ENCODE measurements around the gene KIAA0040.

Gene KIAA0040

DNA sequence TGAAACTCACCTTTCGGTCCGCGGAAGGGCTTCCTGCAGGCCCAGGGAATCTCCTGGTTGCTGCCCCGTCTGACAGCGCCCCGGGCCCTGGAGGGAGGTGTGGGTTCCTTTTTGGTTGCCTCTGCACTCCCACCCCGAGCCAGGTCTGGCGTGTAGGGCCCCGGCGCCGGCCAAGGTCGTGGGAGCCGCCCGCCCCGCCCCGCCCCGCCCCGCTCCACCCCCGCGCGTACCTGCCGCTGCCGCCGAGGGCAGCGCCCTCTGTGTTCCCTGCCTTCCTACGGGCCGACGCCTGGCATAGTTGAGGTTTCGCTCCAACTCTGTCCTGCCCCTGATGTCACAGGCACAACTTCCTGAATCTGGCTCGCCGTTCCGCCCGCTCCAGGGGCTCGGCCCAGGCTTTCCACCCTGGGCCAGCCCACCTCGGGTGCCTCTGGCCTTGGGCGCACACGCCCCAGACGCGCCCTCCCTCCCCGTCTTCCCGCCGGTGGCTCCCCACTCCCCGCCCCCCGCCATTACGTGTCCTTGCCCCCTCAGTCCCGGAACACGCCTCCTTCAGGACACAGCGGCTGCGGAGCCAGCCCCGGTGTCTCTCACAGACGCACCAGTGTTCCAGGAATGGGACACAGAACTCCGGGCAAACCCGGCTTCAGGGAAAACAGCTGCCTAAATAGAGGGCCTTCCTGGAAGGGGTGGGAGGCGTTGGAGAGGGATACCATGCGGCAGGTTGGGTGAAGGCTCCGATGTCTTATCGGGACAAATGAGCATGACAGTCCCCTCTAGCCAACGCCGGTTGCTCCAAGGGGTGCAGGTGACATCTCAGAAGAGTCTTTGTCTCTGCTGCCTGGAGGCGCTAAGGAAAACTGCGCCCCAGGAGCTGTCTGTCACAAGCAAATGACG lies at the start of gene KIAA0040:
Gene KIAA0040 (minus strand): TSS at position 147 of the 897 bp plus-strand sequence. CDS start 31,763 bp downstream, outside the sequence.
- H3K27me3 Mint-ChIP-seq, result no peaks in the 10 kb centered on the region
- H3K4me1 Mint-ChIP-seq, result peaks cover 62% of the 10 kb centered on the region
- peaks cover 24% of the 10 kb centered on the region for H3K36me3 Mint-ChIP-seq
- peak; percentile 53 for ATAC-seq (ENCODE audit: low read depth)
- no peaks in the 10 kb centered on the region for H3K9me3 Mint-ChIP-seq
- DNase-seq (ENCODE audit: low spot score in 2 of 2), result peak; percentile 37 to 53
- H3K4me3 Mint-ChIP-seq, result peak within 1 kb of the TSS; percentile 99
- peak within 1 kb of the TSS; percentile 88 for H3K27ac Mint-ChIP-seq

DNA sequence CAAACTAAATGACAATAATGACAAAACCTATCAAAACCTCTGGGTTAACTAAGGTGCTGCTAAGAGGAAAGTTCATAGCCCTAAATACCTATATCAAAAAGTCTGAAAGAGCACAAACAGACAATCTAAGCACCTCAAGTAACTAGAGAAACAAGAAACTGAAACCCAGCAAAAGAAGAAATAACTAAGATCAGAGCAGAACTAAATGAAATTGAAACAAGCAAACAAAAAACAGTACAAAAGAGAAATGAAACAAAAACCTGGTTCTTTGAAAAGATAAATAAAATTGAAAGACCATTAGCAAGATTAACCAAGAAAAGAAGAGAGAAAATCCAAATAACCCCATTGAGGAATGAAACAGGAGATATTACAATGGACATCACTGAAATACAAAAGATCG lies 44.8 kb upstream of the KIAA0040 start:
- ATAC-seq (ENCODE audit: low read depth) (peak; percentile 91), DNase-seq (ENCODE audit: low spot score in 2 of 2) (peak in 1 of 2 donors; percentile 7)
- peak overlapping the region; percentile 16 for H3K27ac Mint-ChIP-seq
- peaks cover 39% of the 10 kb centered on the region for H3K4me1 Mint-ChIP-seq
- no peaks in the 10 kb centered on the region for H3K27me3 Mint-ChIP-seq
- peak overlapping the region; percentile 48 for H3K4me3 Mint-ChIP-seq
- H3K36me3 Mint-ChIP-seq, result peaks cover 11% of the 10 kb centered on the region
- peaks cover 13% of the 10 kb centered on the region for H3K9me3 Mint-ChIP-seq

DNA sequence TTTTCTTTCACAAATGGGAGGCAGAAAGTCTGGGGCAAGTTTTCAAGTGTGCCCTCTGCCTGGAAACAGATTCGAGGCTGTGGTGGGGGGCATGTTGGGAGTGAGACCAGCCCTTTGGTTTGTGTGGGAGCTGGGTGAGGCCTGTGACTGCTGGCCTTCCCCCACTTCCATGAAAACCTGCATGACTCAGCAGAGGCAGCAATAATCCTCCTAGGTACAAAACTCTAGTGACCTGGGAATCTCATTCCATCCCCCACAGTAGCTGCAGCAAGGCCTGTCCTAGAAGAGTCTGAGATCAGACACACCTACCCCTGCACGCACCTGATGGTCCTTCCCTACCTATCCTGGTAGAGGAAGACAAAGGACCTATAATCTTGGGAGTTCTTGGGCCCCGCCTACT lies 42.1 kb upstream of the KIAA0040 start:
- ATAC-seq (ENCODE audit: low read depth), result no peak
- H3K27ac Mint-ChIP-seq, result no peak overlapping the region
- no peaks in the 10 kb centered on the region for H3K27me3 Mint-ChIP-seq
- no peak for DNase-seq (ENCODE audit: low spot score in 2 of 2)
- H3K36me3 Mint-ChIP-seq, result peaks cover 11% of the 10 kb centered on the region
- peaks cover 9% of the 10 kb centered on the region for H3K9me3 Mint-ChIP-seq
- H3K4me1 Mint-ChIP-seq, result peaks cover 40% of the 10 kb centered on the region
- H3K4me3 Mint-ChIP-seq, result no peak overlapping the region

GRCh38 chr1:175232335-175232734 lies 39.8 kb upstream of the KIAA0040 start:
- no peak overlapping the region for H3K4me3 Mint-ChIP-seq
- H3K9me3 Mint-ChIP-seq, result peaks cover 8% of the 10 kb centered on the region
- peaks cover 11% of the 10 kb centered on the region for H3K36me3 Mint-ChIP-seq
- ATAC-seq (ENCODE audit: low read depth) (no peak), DNase-seq (ENCODE audit: low spot score in 2 of 2) (no peak)
- H3K27me3 Mint-ChIP-seq, result no peaks in the 10 kb centered on the region
- H3K4me1 Mint-ChIP-seq, result peaks cover 49% of the 10 kb centered on the region
- H3K27ac Mint-ChIP-seq, result no peak overlapping the region

DNA sequence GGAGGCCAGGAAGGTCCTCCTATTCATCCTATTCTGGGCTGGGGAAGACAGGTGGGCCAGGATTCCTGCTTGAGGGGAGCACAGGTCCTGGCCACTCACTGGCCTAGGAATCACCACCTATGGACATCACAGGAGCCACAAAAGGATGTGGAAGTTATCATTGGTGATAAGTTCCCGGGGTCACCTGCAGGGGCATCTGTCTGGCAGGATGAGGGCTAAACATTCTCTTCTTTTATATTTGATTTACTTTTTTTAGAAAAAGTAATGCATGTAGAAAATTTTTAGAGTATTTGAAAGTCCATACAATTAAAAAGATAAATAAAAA lies 33.2 kb upstream of the KIAA0040 start:
- peak; percentile 9 for ATAC-seq (ENCODE audit: low read depth)
- Mint-ChIP-seq H3K9me3 (peaks cover 2% of the 10 kb centered on the region), H3K4me3 (peak overlapping the region; percentile 46), H3K36me3 (peaks cover 2% of the 10 kb centered on the region), H3K4me1 (peaks cover 53% of the 10 kb centered on the region), H3K27me3 (no peaks in the 10 kb centered on the region), H3K27ac (peak overlapping the region; percentile 95)
- no peak for DNase-seq (ENCODE audit: low spot score in 2 of 2)

DNA sequence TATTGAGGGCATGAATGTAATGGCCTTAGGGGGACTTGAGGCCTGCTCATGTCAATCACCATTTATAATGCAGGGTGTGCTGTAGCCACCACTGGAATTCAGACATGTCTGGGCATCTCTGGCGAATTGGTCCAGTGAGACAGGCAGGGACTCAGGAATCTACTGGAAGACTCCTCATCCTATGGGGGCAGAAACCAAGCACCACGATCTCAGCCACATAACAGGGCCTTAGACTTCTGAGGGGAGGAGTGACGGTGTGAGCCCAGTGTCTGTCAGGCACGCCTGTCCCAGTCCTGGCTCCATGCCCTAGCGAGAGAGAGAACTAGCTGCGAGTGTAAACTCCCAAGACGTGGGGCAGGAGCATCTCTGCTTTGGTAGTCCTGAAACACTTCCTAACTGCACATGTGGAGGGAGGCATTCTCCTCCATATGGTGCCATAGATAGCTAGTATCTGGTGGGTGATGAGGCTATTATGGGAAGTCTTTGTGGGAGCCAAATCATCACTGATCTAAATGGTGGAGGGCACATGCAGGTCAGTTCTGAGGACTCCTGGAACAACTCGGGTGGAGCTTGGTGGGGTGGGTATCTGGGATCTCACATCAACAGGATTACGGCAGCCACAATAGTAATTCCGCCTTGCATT lies 29.8 kb upstream of the KIAA0040 start:
- Mint-ChIP-seq H3K36me3 (no peaks in the 10 kb centered on the region), H3K4me1 (peaks cover 67% of the 10 kb centered on the region), H3K27me3 (no peaks in the 10 kb centered on the region), H3K9me3 (no peaks in the 10 kb centered on the region), H3K27ac (peak overlapping the region; percentile 9), H3K4me3 (no peak overlapping the region)
- ATAC-seq (ENCODE audit: low read depth) (no peak), DNase-seq (ENCODE audit: low spot score in 2 of 2) (no peak)

DNA sequence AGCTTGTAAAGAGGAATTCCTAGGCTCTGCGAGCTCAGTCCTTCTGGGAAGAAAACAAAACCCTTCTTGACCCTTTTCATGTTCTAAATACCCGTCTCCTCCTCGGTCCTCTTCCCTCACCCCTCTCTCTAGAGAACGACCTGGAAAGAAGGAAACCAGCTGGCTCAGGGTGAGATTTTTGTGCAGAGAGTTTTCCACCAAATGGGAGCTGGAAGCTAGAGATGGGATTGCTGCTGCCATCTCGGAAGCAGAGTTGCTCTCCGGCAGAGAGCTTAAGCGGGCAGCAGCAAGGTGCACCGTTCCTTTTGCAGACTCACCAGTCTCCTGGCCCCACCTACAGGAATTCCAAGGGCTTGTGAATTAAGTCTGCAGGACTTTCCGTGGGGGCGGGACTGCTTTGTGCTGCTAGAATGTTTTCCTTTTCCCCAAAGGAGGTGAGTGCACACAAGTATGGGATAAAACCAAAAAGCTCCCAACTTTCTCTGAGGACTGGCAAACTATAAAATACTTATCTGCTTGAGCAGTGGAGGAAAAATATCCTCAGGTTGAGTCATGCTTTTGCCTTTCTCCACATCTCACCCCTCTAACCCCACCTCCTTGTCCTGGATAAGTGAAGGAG lies 29.1 kb upstream of the KIAA0040 start:
- H3K27ac Mint-ChIP-seq, result peak overlapping the region; percentile 9
- H3K4me1 Mint-ChIP-seq, result peaks cover 63% of the 10 kb centered on the region
- H3K9me3 Mint-ChIP-seq, result no peaks in the 10 kb centered on the region
- H3K36me3 Mint-ChIP-seq, result no peaks in the 10 kb centered on the region
- H3K4me3 Mint-ChIP-seq, result no peak overlapping the region
- H3K27me3 Mint-ChIP-seq, result no peaks in the 10 kb centered on the region
- ATAC-seq (ENCODE audit: low read depth) (no peak), DNase-seq (ENCODE audit: low spot score in 2 of 2) (no peak)

DNA sequence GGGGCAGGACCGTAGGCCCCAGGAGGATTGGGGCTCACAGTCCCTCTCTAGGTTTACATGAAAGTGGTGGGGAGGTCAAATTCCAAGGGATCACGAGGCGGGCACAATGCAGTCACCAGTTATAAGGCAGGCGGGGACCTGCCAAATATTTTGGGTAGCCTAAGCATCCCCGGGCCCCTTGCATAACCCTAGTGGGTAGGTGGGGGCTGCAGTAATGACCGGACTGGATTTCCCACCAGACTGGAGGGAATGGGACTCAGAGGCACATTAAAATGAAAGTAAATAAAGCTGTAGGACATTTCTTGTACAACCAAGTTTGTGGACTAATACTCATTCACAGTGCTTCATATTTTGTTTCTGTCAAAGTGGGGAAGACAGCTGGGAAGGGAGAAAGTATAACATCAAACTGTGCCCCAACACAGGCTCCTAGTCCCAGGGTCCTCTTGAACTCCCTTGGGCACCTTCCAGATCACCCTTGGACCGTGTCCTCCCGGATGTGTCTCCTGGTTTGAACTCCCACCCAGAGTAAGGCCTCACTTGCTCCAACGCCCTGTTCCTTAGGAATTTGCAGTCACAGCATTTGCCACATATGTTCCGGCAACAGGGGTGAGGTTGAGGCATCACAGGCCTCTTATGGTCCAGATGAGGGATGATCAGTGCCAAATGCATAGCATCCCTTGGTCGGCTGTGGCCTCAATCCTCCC lies 28.4 kb upstream of the KIAA0040 start:
- H3K4me3 Mint-ChIP-seq, result no peak overlapping the region
- ATAC-seq (ENCODE audit: low read depth), result no peak
- peaks cover 61% of the 10 kb centered on the region for H3K4me1 Mint-ChIP-seq
- no peak for DNase-seq (ENCODE audit: low spot score in 2 of 2)
- peak overlapping the region; percentile 54 for H3K27ac Mint-ChIP-seq
- no peaks in the 10 kb centered on the region for H3K9me3 Mint-ChIP-seq
- H3K27me3 Mint-ChIP-seq, result no peaks in the 10 kb centered on the region
- no peaks in the 10 kb centered on the region for H3K36me3 Mint-ChIP-seq

DNA sequence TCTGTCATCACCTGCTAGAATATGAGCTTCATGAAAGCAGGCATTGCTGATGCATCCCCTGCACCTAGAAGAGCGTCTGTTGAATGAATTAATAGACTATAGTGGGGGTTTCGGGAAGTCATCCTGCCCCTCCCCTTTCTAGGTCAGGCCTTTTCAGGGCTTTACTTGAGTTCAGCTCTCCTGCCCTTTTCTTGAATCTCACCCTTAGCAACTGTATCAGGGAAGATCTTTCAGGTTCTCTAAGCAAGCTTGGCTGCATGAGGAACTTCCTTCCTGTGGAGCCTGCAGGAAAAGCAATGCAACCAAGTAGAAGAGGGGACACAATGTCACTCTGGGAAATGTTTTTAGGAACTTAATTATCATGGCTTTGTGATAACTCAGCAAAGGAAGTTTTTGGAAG lies 27.2 kb upstream of the KIAA0040 start:
- no peaks in the 10 kb centered on the region for H3K36me3 Mint-ChIP-seq
- peaks cover 50% of the 10 kb centered on the region for H3K4me1 Mint-ChIP-seq
- H3K4me3 Mint-ChIP-seq, result no peak overlapping the region
- ATAC-seq (ENCODE audit: low read depth) (no peak), DNase-seq (ENCODE audit: low spot score in 2 of 2) (no peak)
- H3K27me3 Mint-ChIP-seq, result no peaks in the 10 kb centered on the region
- no peaks in the 10 kb centered on the region for H3K9me3 Mint-ChIP-seq
- H3K27ac Mint-ChIP-seq, result peak overlapping the region; percentile 54

DNA sequence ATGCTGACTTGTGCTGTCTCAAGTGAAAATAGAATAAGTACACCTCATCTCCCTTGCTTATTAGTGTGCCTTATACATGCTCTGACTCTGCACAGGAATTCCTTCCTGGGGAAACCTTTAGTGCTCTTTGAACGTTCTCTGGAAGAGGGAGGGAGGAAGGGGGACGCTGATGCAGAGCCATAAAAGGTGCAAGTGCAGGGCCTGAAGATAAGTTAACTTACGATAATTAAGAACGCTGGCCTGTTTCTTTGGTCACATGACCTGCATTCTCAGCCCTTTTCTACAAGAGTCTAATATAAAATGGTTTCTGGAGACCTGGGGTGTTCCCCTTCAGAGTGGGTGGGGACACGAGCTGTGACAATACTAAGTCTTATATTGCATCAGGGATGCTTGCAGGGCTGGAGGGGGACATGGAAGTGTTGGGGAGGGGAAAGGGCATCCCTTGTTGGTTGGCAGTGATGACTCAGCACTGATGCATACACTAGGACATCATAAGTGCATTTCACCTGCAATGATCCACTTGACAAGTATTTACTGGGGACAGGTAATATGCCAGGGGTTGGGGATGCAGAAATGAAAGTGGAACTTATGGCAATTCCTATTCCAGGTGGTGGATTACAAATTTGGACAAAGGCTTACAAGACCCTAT lies 26.3 kb upstream of the KIAA0040 start:
- peaks cover 42% of the 10 kb centered on the region for H3K4me1 Mint-ChIP-seq
- H3K27ac Mint-ChIP-seq, result peak overlapping the region; percentile 54
- no peak overlapping the region for H3K4me3 Mint-ChIP-seq
- no peak for ATAC-seq (ENCODE audit: low read depth)
- no peaks in the 10 kb centered on the region for H3K27me3 Mint-ChIP-seq
- no peak for DNase-seq (ENCODE audit: low spot score in 2 of 2)
- no peaks in the 10 kb centered on the region for H3K36me3 Mint-ChIP-seq
- H3K9me3 Mint-ChIP-seq, result no peaks in the 10 kb centered on the region

DNA sequence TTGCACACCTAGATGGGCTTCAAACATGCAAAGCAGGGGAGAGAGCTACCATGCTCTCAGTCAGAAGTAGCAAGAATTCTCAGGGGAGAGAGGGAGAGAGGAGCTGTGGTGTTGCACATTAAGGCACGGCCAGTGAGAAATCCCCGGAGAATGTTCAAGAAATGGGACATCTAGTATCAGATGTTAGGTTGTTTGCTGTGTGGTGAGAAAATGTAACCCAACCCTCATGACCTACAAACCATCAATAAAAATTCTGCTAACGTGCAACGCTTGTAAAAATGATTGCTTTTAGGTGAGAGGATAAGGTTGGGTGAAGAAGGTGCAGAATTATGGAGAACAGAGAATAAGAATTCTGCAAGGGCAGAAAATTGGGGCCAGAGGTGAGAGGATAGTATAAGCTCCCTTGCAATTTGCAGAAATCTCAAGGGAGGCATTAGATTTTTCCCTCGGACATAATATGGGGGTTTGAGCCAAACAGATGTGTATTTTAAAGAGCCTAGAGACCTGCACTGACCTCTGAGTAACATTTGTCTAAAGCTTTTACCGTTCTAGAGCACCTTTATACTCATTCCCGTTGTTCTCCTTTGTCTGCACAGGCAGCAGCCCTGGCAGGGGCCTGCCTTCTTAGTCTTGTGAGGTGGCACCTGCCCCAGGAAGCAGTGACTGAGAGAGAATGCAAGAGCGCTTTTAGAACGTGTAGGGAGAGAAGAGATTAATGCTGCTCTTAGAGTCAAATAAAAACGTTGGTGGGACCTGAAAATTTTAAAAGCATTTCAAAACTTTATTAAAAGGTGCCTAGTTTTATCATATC lies 25.4 kb upstream of the KIAA0040 start:
- Mint-ChIP-seq H3K4me3 (peak overlapping the region; percentile 54), H3K4me1 (peaks cover 35% of the 10 kb centered on the region), H3K27me3 (no peaks in the 10 kb centered on the region), H3K9me3 (peaks cover 2% of the 10 kb centered on the region), H3K36me3 (no peaks in the 10 kb centered on the region), H3K27ac (peak overlapping the region; percentile 54)
- peak; percentile 81 for ATAC-seq (ENCODE audit: low read depth)
- DNase-seq (ENCODE audit: low spot score in 2 of 2), result no peak

GRCh38 chr1:175216444-175216843 lies 23.9 kb upstream of the KIAA0040 start:
- Mint-ChIP-seq H3K4me1 (peaks cover 42% of the 10 kb centered on the region), H3K36me3 (no peaks in the 10 kb centered on the region)
- DNase-seq (ENCODE audit: low spot score in 2 of 2), result no peak

DNA sequence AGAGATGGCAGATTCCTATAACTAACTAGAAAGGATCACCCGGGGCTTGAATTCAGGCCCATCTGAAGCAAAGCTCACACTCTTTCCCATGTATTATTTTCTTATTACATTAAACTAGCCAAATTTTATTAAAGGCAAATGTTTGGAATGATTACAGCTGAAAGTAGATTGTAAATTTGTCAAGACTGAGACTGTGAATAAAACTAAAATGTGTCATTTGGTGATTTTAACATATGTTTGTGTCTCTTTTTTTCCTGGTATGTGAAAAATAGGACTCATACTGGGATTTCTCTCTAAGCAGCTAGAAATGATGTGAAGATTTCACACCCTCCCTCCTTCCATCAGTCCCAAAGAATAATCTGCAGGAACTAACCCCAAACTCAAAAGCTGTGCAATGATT lies 19.1 kb upstream of the KIAA0040 start:
- Mint-ChIP-seq H3K36me3 (no peaks in the 10 kb centered on the region), H3K9me3 (peaks cover 2% of the 10 kb centered on the region), H3K4me1 (peaks cover 38% of the 10 kb centered on the region), H3K4me3 (no peak overlapping the region), H3K27ac (no peak overlapping the region), H3K27me3 (no peaks in the 10 kb centered on the region)
- ATAC-seq (ENCODE audit: low read depth) (no peak), DNase-seq (ENCODE audit: low spot score in 2 of 2) (no peak)

More at GRCh38 chr1:175216444-175216843, 23.9 kb upstream of the KIAA0040 start:
- H3K27ac Mint-ChIP-seq, result no peak overlapping the region
- no peak overlapping the region for H3K4me3 Mint-ChIP-seq
- no peak for ATAC-seq (ENCODE audit: low read depth)
- H3K27me3 Mint-ChIP-seq, result no peaks in the 10 kb centered on the region
- peaks cover 2% of the 10 kb centered on the region for H3K9me3 Mint-ChIP-seq
